B cell (primary cell): ENCODE results near the gene ZNF425. TPM values are rescaled to one million over a fixed set of nuclear protein-coding genes. Genes with fewer than 3 reads are reported as not detected.

Source experiments
- ATAC-seq: fragments of 200-7000 bp; cut with Tn5 transposase; one replicate; pipeline ENCODE4 v1.10.0; 2021; ENCODE audit warnings: low read depth, mild to moderate bottlenecking, moderate number of reproducible peaks, moderate library complexity
- CTCF ChIA-PET: fragments of 350-600 bp; sonication (Branson Sonifier 250); formaldehyde crosslinking; loops from one replicate; lab custom pipeline; 2021; ENCODE audit warnings: antibody characterized with exemption, inconsistent platforms; lab: Charles Lee
- POLR2A ChIA-PET: fragments of 350-600 bp; sonication (Branson Sonifier 250); formaldehyde crosslinking; loops from one replicate; lab custom pipeline; 2021; ENCODE audit warnings: antibody characterized with exemption; lab: Charles Lee
- DNase-seq: peaks from one replicate; pipeline ENCODE4 v3.0.0; 2013
- H2AFZ ChIP-seq: 2 replicates; pipeline ENCODE4 v1.6.1; 2012; ENCODE audit warnings: mild to moderate bottlenecking, low read depth, low read length; ENCODE audit not compliant: insufficient read depth, poor library complexity, severe bottlenecking
- H3K27ac ChIP-seq, 2 donors: 1 replicate in 1 of 2; 2 replicates in 1 of 2; pipeline ENCODE4 v1.5.1; 2012 to 2013; ENCODE audit warnings: low read length in 2 of 2, mild to moderate bottlenecking in 2 of 2, moderate library complexity in 1 of 2
- H3K27me3 ChIP-seq, 4 experiments: fragments of 200-600 bp in 1 of 4; sonication (generic) in 1 of 4; replicated peaks in 1 of 4; 1 replicate in 2 of 4; 2 replicates in 2 of 4; pipeline versions ENCODE4 v1.6.1 to v1.7.0; 2013 to 2016; ENCODE audit warnings: low read length in 3 of 4, mild to moderate bottlenecking in 2 of 4, mixed read lengths in 1 of 4, moderate library complexity in 1 of 4; ENCODE audit not compliant: insufficient read depth in 4 of 4, control insufficient read depth in 3 of 4; ENCODE audit errors: control extremely low read depth in 1 of 4
- H3K36me3 ChIP-seq, 2 experiments: replicated peaks in 1 of 2; 1 replicate in 1 of 2; 2 replicates in 1 of 2; pipeline versions ENCODE4 v1.6.1 to v1.7.1; 2013; ENCODE audit warnings: low read length in 1 of 2; ENCODE audit not compliant: insufficient read depth in 2 of 2, control insufficient read depth in 1 of 2; ENCODE audit errors: control extremely low read depth in 1 of 2, extremely low read depth in 1 of 2
- H3K4me1 ChIP-seq, 2 donors: fragments of 200-600 bp in 1 of 2; sonication (generic) in 1 of 2; 1 replicate in 1 of 2; 2 replicates in 1 of 2; pipeline versions ENCODE4 v1.5.1 to v1.6.1; 2013 to 2017; ENCODE audit warnings: low read length in 2 of 2; ENCODE audit not compliant: control insufficient read depth in 2 of 2, insufficient read depth in 2 of 2
- H3K4me2 ChIP-seq: replicated peaks from 2 replicates; pipeline ENCODE3; 2012; ENCODE audit warnings: mild to moderate bottlenecking, low read depth, low read length; ENCODE audit not compliant: poor library complexity, severe bottlenecking
- H3K4me3 ChIP-seq, 5 experiments: fragments of 200-600 bp in 1 of 5; sonication (generic) in 1 of 5; 1 replicate in 3 of 5; 2 replicates in 2 of 5; pipeline versions ENCODE4 v1.5.1 to v1.7.0; 2011 to 2016; ENCODE audit warnings: low read length in 4 of 5, mild to moderate bottlenecking in 4 of 5, low read depth in 2 of 5, control low read depth in 1 of 5, moderate library complexity in 1 of 5; ENCODE audit not compliant: insufficient read depth in 1 of 5; ENCODE audit errors: control extremely low read depth in 1 of 5, extremely low read depth in 1 of 5
- H3K79me2 ChIP-seq: fragments of 200-600 bp; sonication (generic); one replicate; pipeline ENCODE4 v1.6.0; 2016; ENCODE audit warnings: low read length; ENCODE audit not compliant: control insufficient read depth, insufficient read depth
- H3K9ac ChIP-seq: fragments of 200-600 bp; sonication (generic); 2 replicates; pipeline ENCODE4 v1.6.1; 2017; ENCODE audit warnings: mild to moderate bottlenecking, low read length, moderate library complexity
- H3K9me3 ChIP-seq, 3 donors: one replicate each; pipeline versions ENCODE4 v1.6.1 to v1.7.1; 2013; ENCODE audit warnings: low read length in 2 of 3; ENCODE audit not compliant: control insufficient read depth in 2 of 3, insufficient read depth in 1 of 3; ENCODE audit errors: control extremely low read depth in 1 of 3
- H4K20me1 ChIP-seq: 2 replicates; pipeline ENCODE4 v1.6.0; 2012; ENCODE audit warnings: mild to moderate bottlenecking, low read length; ENCODE audit not compliant: insufficient read depth, control insufficient read depth, poor library complexity, severe bottlenecking
- H3K27ac Mint-ChIP-seq: one replicate; pipeline ENCODE4 v1.8.0; 2021; ENCODE audit warnings: mixed read lengths
- H3K27me3 Mint-ChIP-seq: one replicate; pipeline ENCODE4 v1.8.0; 2021; ENCODE audit warnings: mixed read lengths
- H3K4me1 Mint-ChIP-seq: one replicate; pipeline ENCODE4 v1.8.0; 2021; ENCODE audit warnings: mixed read lengths
- H3K4me3 Mint-ChIP-seq: one replicate; pipeline ENCODE4 v1.8.0; 2021; ENCODE audit warnings: mixed read lengths
- H3K9me3 Mint-ChIP-seq: one replicate; pipeline ENCODE4 v1.8.0; 2022; ENCODE audit warnings: mixed read lengths; ENCODE audit not compliant: insufficient read depth
- EZH2 ChIP-seq: IDR thresholded peaks from 2 replicates; pipeline ENCODE4 v1.6.1; 2012; ENCODE audit warnings: borderline replicate concordance, low read depth, mild to moderate bottlenecking, moderate library complexity, low read length; ENCODE audit not compliant: insufficient read depth, poor library complexity, severe bottlenecking
- WGBS: methylation state at CpG from one replicate; pipeline ENCODE4 v1.1.5; 2013; ENCODE audit warnings: missing lambda C conversion rate; ENCODE audit not compliant: insufficient coverage; 5-methylcytosine and 5-hydroxymethylcytosine counted together
- intact Hi-C: fragments of 100-400 bp; cut with micrococcal nuclease; formaldehyde crosslinking; loops from one replicate; pipeline ENCODE4 v1.10.0; 2022
- polyA plus RNA-seq: library from polyadenylated mRNA; depleted of rRNA; stranded (reverse); fragments of >200 nt; gene quantifications from 2 replicates; pipeline ENCODE4 v1.2.3, GENCODE V29; 2012
- total RNA-seq, 2 donors: library from RNA; stranded (reverse); fragments of 120-200 nt in 1 of 2; gene quantifications; 1 replicate in 1 of 2; 2 replicates in 1 of 2; pipeline versions ENCODE4 v1.2.3 to v1.2.4, GENCODE V29; 2013 to 2022
- TF ChIP-seq, protein P1 (sequence below): fragments of 200-600 bp; IDR thresholded peaks from one replicate; pipeline ENCODE4 v1.8.0; 2022; ENCODE audit warnings: antibody characterized with exemption, mild to moderate bottlenecking

ZNF425 gene
- total and polyA plus RNA-seq, 2 donors (not counting 1 experiment from before 2014, with no cell fraction given) = 0.48 to 3.3 TPM

DNA sequence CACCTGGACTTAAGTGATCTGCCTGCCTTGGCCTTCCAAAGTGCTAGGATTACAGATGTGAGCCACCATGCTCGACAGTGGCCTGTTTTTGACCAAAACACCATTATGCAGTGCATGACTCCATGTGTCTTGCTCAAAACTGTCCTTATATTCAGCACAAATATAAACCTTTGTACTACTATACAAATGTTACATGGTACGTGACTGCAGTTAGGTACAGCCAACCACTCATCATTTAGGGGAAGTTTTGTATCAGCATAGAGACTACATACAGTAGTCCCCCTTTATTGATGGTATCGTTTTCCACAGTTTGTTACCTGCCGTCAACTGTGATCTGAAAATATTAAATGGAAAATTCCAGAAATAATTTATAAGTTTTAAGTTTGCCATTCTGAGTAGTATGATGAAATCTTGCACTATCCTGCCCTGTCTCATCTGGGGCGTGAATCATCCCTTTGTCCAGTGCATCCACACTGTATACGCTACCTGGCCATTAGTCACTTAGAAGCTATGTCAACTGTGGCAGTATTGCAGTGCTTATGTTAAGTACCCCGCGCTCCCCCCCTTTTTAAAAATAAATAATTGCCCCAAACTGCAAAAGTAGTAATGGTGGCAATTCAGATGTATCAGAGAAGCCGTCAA lies 45.9 kb upstream of the ZNF425 start:
- intact Hi-C loops = no loop called here
- Mint-ChIP-seq H3K27ac (no peak overlapping the region), H3K27me3 (no peaks in the 10 kb centered on the region), H3K4me1 (no peaks in the 10 kb centered on the region), H3K4me3 (no peak overlapping the region), H3K9me3 (no peaks in the 10 kb centered on the region)
- H3K4me2 ChIP-seq = no peak overlapping the region
- no peak overlapping the region for H3K9ac ChIP-seq
- H3K36me3 ChIP-seq = peaks cover 6 to 37% of the 10 kb centered on the region in 2 experiments
- CTCF ChIA-PET = no interaction called here
- no peak overlapping the region for H3K27ac ChIP-seq
- no peaks in the 10 kb centered on the region for H3K27me3 ChIP-seq
- WGBS = 100% methylated on average over 2 of the region's 9 CpGs
- no peak for ATAC-seq
- DNase-seq = no peak
- no peaks in the 10 kb centered on the region for H3K79me2 ChIP-seq
- TF ChIP-seq, protein P1, sequence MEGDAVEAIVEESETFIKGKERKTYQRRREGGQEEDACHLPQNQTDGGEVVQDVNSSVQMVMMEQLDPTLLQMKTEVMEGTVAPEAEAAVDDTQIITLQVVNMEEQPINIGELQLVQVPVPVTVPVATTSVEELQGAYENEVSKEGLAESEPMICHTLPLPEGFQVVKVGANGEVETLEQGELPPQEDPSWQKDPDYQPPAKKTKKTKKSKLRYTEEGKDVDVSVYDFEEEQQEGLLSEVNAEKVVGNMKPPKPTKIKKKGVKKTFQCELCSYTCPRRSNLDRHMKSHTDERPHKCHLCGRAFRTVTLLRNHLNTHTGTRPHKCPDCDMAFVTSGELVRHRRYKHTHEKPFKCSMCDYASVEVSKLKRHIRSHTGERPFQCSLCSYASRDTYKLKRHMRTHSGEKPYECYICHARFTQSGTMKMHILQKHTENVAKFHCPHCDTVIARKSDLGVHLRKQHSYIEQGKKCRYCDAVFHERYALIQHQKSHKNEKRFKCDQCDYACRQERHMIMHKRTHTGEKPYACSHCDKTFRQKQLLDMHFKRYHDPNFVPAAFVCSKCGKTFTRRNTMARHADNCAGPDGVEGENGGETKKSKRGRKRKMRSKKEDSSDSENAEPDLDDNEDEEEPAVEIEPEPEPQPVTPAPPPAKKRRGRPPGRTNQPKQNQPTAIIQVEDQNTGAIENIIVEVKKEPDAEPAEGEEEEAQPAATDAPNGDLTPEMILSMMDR = no peak
- no peak for TF ChIP-seq EZH2
- no peak overlapping the region for H3K4me3 ChIP-seq
- no peaks in the 10 kb centered on the region for H3K4me1 ChIP-seq
- no peaks in the 10 kb centered on the region for H3K9me3 ChIP-seq
- H4K20me1 ChIP-seq = no peaks in the 10 kb centered on the region
- H2AFZ ChIP-seq = no peak overlapping the region
- POLR2A ChIA-PET = no interaction called here

DNA sequence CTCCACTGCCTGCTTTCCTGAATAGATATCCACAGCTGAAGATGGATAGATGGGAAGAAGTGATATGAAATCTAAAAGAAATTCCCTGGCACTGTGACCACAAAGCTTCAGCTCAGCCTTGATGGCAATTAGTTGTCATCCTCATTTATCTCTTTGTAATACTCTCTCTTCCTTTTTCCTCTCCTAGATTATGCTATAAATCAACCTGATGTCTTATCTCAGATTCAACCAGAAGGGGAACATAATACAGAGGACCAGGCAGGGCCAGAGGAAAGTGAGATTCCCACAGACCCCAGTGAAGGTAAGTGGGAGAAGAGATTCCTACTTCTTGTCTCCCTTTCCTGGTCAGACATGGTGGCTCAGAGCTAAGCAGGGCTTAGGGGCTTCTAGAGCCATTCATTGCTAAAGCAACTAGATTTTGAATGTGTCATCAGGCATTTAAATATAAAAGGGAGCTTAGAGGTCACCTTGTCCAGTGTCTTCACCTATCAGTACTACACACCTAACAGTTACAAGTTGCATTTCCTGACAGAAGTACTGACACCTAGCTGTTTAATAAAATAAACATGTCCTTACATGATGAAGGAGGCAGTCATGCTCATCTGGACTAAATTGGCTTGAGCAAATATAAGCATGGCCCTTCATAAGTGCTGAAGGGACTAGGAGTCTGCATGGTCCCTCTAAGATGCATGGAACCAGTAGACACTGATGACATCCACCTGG lies 40.7 kb upstream of the ZNF425 start:
- H3K36me3 ChIP-seq = peaks cover 21 to 35% of the 10 kb centered on the region in 2 experiments
- no peaks in the 10 kb centered on the region for H3K27me3 ChIP-seq
- POLR2A ChIA-PET = no interaction called here
- H2AFZ ChIP-seq = no peak overlapping the region
- CTCF ChIA-PET = interaction anchor here (0.5 to 1.7 kb wide), 2 partner anchors 14 to 20 kb away, joined by 3 to 5 read pairs; partner anchors contain the start of gene ZNF398
- DNase-seq (no peak), ATAC-seq (no peak)
- H3K79me2 ChIP-seq = peaks cover 3% of the 10 kb centered on the region
- no peaks in the 10 kb centered on the region for H4K20me1 ChIP-seq
- H3K4me3 ChIP-seq = no peak overlapping the region
- H3K4me1 ChIP-seq = no peaks in the 10 kb centered on the region
- no peak overlapping the region for H3K4me2 ChIP-seq
- Mint-ChIP-seq H3K27ac (no peak overlapping the region), H3K9me3 (no peaks in the 10 kb centered on the region), H3K27me3 (no peaks in the 10 kb centered on the region), H3K4me3 (no peak overlapping the region), H3K4me1 (no peaks in the 10 kb centered on the region)
- intact Hi-C loops = no loop called here
- TF ChIP-seq, protein P1 = no peak
- H3K9ac ChIP-seq = no peak overlapping the region
- no peaks in the 10 kb centered on the region for H3K9me3 ChIP-seq
- no peak overlapping the region for H3K27ac ChIP-seq
